Stimulated activated CD8-positive, alpha-beta memory T cell treated with anti-CD3 and anti-CD28 coated beads, Interleukin-12 subunit alpha, Interleukin-12 subunit beta, amount 100 ng/mL, for 4 hours (primary cell): ENCODE measurements around the gene USPL1.

Experiments used
- DNase-seq: peaks from one replicate; pipeline ENCODE4 v3.0.0-alpha.2; 2020; ENCODE audit warnings: low read depth

The USPL1 gene

DNA sequence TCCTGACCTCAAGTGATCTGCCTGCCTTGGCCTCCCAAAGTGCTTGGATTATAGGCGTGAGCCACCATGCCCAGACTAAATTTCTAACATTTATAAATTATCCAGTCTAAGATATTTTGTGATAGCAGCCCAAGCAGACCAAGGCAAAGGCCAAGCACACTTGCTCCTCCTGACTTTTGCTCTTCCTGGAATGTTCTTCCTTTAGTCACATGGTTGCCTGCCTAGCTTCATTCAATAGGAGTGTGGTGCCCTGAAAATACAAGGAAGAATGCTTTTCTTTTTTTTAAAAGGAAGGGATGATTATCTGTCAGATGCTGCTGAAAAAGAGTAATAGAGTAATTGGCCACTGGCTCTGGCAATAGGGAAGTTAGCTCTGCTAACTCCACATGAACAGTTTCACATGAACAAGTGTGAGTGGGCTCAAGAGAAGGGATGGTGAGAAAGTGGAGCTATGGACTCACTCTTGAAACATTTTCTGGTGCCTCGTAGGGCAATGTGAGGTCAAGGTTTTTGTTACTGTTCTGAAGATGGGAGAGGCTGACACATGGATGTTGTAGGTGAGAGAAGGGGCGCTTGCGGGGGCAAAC is 47.1 kb downstream of the USPL1 start:
- DNase-seq = no peak

DNA sequence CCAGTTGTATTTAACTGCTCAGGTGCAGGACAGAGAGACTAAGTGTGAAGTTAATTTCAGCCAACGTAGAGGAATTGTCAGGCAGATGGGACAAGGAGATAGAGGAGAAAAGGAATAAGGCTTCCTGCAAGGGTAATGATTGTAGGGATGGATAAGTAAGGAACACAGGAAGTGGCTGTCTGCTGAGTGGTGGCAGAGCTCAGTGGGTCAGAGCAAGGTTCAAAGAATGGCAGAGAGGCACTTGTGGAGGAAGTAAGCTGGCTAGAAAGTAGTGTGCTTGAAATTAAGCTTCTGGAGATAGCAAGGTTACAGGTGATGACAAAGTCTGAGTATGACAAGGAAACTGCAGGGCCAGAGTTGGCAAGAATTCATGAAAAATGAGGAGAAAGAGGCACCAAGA is 47.9 kb downstream of the USPL1 start:
- no peak for DNase-seq

GRCh38 chr13:30666113-30666512 is 48.4 kb downstream of the USPL1 start:
- DNase-seq = no peak

GRCh38 chr13:30667014-30667413 is 49.3 kb downstream of the USPL1 start:
- DNase-seq = no peak

DNA sequence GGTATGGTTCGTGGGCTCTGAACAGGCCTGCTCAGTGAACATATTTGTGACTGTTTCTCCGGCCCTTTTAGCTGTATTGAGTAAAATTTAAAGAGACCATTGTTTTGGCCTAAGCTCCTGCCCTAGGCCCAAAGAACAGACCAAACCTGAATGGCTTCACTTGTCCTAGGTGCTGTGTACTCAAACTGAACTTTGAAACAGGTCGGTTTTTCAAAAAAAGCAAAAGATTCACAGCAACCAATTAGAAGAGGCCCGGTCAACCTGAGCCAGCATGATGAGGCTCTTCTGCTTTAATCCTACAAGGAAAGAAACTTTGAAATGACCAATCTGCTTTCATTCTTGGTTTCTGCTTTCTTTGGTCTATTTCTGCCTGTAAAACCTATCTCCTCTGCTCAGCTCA is 50.6 kb downstream of the USPL1 start:
- no peak for DNase-seq

DNA sequence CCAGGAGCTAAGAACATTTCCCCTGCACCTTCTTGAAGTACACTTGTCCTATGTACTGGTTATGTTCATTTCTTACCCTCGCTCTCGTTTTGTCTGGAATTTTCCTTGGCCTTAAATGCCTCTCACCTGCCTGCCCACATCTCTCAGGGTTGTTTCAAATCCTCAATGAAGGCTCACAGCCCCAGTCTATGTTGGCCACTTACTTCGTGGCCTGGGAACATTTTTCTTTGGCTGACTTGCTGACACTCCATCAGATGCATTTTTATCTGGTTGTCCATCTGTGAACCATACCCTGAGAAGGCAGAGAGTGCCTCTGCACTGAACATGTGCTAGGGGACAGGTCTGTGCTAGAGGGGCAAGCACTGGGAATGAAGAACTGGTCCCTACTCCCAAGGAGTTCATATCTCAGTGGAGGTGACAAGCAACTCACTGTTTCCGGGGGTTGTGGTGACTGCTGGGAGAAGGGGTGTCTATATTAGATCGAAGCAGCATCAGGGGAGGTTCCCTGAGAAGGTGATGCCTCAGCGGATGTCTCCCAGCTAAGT is 53.6 kb downstream of the USPL1 start:
- DNase-seq = no peak

DNA sequence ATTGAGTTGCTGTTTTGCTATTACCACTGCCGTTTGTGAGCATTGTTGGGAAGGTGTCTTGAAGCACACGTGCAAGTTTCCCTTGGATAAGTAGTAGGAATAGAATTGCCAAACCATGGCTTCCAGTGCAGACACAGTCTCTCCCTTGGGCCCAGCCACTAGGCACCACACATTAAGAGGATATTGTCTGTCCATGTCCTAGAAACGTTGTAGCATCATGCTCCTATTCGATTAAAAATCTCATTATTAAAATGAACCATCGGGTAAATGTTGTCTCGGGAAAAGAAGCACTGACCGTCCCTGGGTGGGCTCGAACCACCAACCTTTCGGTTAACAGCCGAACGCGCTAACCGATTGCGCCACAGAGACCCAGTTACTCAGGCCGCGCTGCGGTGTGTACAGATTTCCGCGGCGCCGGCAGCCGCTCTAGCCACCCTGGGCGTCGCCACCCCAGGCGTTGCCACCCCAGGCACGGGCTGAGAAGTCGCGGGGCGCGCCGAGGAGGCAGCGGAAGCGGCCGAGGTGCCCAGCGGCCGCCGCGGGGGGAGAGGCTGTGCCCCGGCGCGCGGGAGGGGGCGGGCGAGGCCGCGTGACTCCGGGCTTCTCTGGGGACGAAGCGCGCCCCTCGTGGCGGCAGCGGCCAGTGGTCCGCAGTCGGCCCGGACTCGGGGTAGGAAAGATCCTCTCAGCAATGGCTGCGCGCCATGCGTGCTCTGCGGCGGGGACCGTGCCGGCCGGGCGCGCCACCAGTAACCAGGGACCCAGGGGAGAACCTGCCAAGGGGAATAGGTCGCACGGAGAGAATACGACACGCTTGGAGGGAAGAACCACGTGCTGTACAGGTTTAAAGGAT is 56.2 kb downstream of the USPL1 start:
- peak; percentile 86 for DNase-seq

DNA sequence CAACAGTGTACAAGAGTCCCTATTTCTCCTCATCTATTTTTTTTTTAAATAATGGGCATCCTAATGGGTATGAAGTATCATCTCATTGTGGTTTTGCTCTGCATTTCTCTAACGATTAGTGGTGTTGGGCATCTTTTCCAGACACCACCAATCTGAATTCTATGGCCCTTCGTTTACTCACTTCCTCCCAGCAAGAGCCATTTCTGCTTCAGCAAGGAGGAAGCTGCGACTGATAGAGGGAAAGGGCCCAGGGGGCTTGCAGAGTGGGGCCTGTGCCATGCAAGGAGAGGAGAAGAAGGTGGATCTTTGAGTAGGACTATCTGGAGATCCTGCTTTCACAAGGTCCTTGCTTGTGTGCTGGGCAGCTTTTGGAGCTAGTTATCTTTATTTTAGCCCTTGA is 58.0 kb downstream of the USPL1 start:
- DNase-seq = no peak

DNA sequence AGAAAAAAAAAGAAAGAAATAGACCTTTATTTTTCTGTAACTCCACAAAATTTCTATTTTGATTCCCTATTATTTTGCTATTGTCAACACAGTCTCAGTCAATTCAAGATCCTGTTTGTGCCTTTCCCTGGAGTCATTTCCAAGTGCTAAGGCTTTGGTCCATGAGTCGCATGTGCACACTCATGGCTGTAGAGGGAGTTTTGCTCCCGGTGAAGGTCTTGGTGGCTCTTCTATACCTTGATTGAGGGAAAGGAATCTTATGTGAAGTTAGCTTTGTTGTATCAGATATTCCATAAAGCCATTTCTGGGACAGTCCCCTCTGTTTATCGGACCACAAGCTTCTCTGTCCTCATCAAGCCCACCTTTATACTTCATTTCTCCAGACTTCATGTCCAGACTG is 59.0 kb downstream of the USPL1 start:
- no peak for DNase-seq

GRCh38 chr13:30679483-30680330 is 62.0 kb downstream of the USPL1 start:
- DNase-seq = no peak

DNA sequence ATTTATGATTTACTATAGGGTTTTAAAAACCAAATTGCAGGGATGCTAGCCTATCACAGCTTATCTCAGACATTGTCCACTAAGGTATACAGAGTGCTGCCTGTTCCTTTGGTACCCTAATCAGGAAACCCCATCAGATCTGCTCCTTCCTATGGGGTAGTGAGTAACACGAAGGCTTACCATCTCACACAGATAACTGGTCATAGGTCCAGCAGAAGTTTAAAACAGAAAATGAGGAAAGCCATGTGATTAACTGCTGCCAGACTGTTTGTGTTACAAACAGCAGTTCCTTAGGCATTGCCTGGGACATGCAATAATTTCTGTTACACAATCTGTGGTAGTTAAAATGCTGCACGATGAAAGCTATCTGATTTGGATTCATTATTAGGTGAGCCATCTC is 64.1 kb downstream of the USPL1 start:
- DNase-seq = no peak

GRCh38 chr13:30685320-30685859 is 67.7 kb downstream of the USPL1 start:
- no peak for DNase-seq

GRCh38 chr13:30685987-30686386 is 68.3 kb downstream of the USPL1 start:
- no peak for DNase-seq

DNA sequence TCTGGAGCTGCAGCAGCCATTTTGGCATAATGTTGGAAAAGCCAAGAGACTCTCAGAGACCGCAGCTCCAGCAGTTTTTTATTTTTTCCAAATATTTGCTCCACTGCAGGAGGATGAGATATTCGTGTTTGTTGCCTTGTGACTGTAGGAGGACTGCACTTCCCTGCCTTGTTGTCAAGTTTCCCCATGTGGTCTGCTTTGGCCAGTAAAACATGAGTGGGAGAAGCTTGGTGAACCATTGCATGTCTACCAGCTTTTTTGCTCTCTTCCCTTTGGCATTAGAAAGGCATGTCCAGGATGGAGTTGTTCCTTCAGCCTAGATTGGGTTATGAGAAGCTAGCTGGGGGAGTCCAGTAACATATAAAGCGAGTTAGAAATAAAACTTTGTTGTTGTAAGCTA is 69.9 kb downstream of the USPL1 start:
- no peak for DNase-seq

- DNase-seq = no peak
Measured at GRCh38 chr13:30689752-30690151, 72.0 kb downstream of the USPL1 start.

DNA sequence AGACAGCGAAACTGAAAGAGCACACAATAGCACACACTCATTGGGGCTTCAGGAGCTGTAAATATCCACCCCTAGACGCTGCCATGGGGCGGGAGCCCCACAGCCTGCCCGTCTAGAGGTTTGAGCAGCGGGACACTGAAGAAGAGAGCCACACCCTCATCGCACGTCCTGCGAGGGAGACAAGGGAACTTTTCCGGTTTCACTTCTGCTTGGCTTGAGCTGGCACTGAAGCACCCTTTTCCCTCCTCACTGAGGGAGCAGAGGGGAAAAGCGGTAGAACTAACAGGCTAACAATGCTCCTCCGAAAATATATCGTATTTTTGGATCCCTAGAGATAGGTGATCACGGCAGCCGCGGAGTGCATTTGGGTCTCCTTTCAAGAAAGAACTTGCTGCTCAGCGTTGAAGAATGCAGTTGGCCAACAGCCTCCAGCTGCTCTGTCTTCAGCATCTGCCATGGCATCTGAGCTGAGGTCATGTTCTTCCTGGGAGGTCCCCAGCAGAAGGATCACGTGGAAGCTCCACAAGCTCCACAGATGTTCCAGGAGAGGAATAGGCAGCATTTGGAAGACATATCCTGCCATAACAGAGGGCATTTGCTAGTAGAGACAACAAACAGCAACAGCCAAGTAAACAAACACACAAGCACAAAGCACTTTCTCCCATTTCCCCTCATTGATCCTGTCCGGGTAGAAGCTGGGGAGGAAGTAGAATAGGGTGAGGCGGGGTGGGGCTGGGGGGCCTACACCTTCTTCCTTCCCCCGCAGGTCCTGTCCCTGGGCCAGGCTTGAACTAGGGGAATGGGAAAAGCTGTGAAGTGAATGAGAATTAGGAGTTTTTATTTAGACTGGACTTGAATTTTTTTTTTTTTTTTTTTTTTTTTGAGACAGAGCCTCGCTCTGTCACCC is 72.8 kb downstream of the USPL1 start:
- DNase-seq = no peak

- no peak for DNase-seq
Measured at GRCh38 chr13:30692113-30692512, 74.4 kb downstream of the USPL1 start.

GRCh38 chr13:30696278-30697176 is 78.8 kb downstream of the USPL1 start:
- DNase-seq = no peak

DNA sequence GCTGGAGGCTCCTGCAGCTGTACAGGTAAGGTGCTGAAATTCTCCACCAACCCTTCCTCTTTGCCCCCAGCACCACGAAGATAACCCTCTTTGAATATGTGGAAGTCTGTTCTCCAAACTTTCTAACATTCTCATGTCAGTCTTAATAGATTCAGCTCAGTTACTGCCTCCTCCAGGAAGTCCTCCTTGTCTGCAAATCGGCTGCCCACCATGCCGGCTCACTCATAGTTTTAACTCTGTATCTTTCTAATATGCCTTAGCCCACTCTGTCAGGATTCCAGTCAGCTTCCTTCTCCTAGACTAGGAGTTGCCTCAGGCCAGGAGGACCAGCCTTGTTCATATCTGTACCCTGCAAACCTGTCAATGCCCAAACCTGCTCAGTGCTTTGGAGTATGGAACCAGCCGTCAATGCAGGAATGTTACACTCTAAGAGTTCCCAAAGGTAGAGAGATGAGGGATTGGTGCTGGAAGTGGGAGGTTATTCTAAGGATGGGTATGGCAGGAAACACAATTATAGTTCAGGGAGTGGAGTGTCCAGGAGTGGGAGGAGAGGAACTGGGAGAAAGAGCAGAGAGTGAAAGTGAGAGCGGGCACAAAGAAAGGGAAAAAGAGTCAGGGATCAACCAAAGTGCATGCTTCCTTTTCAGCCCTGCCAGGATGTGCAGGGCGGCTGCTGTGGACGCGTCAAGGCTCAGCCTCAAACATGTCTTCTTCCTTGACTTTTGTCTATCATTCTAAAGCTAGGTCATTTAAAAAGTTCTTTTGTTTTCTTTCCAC is 79.6 kb downstream of the USPL1 start:
- no peak for DNase-seq
